ENCODE measurements around the gene JAZF1.
A peak's percentile ranks its signal among the peaks of the same experiment; 100 is the strongest.

The JAZF1 gene

GRCh38 chr7:28137463-28137862 lies 43.1 kb downstream of the JAZF1 start:
- no peak overlapping the region for H3K4me3 ChIP-seq (ENCODE audit: control insufficient read depth in 1 of 7, extremely low read depth in 1 of 7, insufficient read depth in 4 of 7, low read depth in 2 of 7, low read length in 6 of 7)
- H3K27me3 ChIP-seq (replicated peaks in 2 of 5; ENCODE audit: control insufficient read depth in 4 of 5, insufficient read depth in 5 of 5, low read length in 4 of 5), result no peaks in the 10 kb centered on the region
- no peak overlapping the region for H3K27ac ChIP-seq (ENCODE audit: insufficient read depth in 1 of 2, low read depth in 1 of 2, low read length in 2 of 2, poor library complexity in 1 of 2, severe bottlenecking in 2 of 2)
- WGBS (ENCODE audit: insufficient coverage), result 100% methylated on average over 5 of the region's 7 CpGs
- H3K36me3 ChIP-seq (ENCODE audit: control insufficient read depth in 4 of 4, insufficient read depth in 4 of 4, low read length in 3 of 4), result no peaks in the 10 kb centered on the region
- no peaks in the 10 kb centered on the region for H3K4me1 ChIP-seq (ENCODE audit: control extremely low read depth in 1 of 4, control insufficient read depth in 4 of 4, insufficient read depth in 4 of 4, low read length in 3 of 4)
- H3K9me3 ChIP-seq (ENCODE audit: control extremely low read depth in 1 of 5, control insufficient read depth in 4 of 5, insufficient read depth in 2 of 5, low read depth in 1 of 5, low read length in 4 of 5), result no peaks in the 10 kb centered on the region
- no peak for DNase-seq
- ChIA-PET CTCF (no interaction called here), POLR2A (no interaction called here)

- POLR2A ChIA-PET, result no interaction called here
- Histone ChIP-seq H3K4me3 (ENCODE audit: control insufficient read depth in 1 of 7, extremely low read depth in 1 of 7, insufficient read depth in 4 of 7, low read depth in 2 of 7, low read length in 6 of 7) (no peak overlapping the region), H3K9me3 (ENCODE audit: control extremely low read depth in 1 of 5, control insufficient read depth in 4 of 5, insufficient read depth in 2 of 5, low read depth in 1 of 5, low read length in 4 of 5) (no peaks in the 10 kb centered on the region), H3K27ac (ENCODE audit: insufficient read depth in 1 of 2, low read depth in 1 of 2, low read length in 2 of 2, poor library complexity in 1 of 2, severe bottlenecking in 2 of 2) (no peak overlapping the region), H3K4me1 (ENCODE audit: control extremely low read depth in 1 of 4, control insufficient read depth in 4 of 4, insufficient read depth in 4 of 4, low read length in 3 of 4) (no peaks in the 10 kb centered on the region), H3K36me3 (ENCODE audit: control insufficient read depth in 4 of 4, insufficient read depth in 4 of 4, low read length in 3 of 4) (no peaks in the 10 kb centered on the region), H3K27me3 (replicated peaks in 2 of 5; ENCODE audit: control insufficient read depth in 4 of 5, insufficient read depth in 5 of 5, low read length in 4 of 5) (no peaks in the 10 kb centered on the region)
- DNase-seq, result no peak
- CTCF ChIA-PET, result no interaction called here
- 91% methylated on average over 8 of the region's 8 CpGs for WGBS (ENCODE audit: insufficient coverage)
Measured at GRCh38 chr7:28136885-28137284, 43.7 kb downstream of the JAZF1 start.

- Histone ChIP-seq H3K27ac (ENCODE audit: insufficient read depth in 1 of 2, low read depth in 1 of 2, low read length in 2 of 2, poor library complexity in 1 of 2, severe bottlenecking in 2 of 2) (no peak overlapping the region), H3K9me3 (ENCODE audit: control extremely low read depth in 1 of 5, control insufficient read depth in 4 of 5, insufficient read depth in 2 of 5, low read depth in 1 of 5, low read length in 4 of 5) (no peaks in the 10 kb centered on the region), H3K27me3 (replicated peaks in 2 of 5; ENCODE audit: control insufficient read depth in 4 of 5, insufficient read depth in 5 of 5, low read length in 4 of 5) (no peaks in the 10 kb centered on the region), H3K36me3 (ENCODE audit: control insufficient read depth in 4 of 4, insufficient read depth in 4 of 4, low read length in 3 of 4) (no peaks in the 10 kb centered on the region), H3K4me3 (ENCODE audit: control insufficient read depth in 1 of 7, extremely low read depth in 1 of 7, insufficient read depth in 4 of 7, low read depth in 2 of 7, low read length in 6 of 7) (no peak overlapping the region), H3K4me1 (ENCODE audit: control extremely low read depth in 1 of 4, control insufficient read depth in 4 of 4, insufficient read depth in 4 of 4, low read length in 3 of 4) (no peaks in the 10 kb centered on the region)
- POLR2A ChIA-PET, result no interaction called here
- 100% methylated on average over 1 of the region's 3 CpGs for WGBS (ENCODE audit: insufficient coverage)
- CTCF ChIA-PET, result interaction anchor here (0.8 kb wide), 1 partner anchor 34 kb away, joined by 3 read pairs; no protein-coding TSS in a partner anchor
- no peak for DNase-seq
Measured at GRCh38 chr7:28136420-28136819, 44.2 kb downstream of the JAZF1 start.

- H3K27me3 ChIP-seq (replicated peaks in 2 of 5; ENCODE audit: control insufficient read depth in 4 of 5, insufficient read depth in 5 of 5, low read length in 4 of 5), result no peaks in the 10 kb centered on the region
- 94% methylated on average over 2 of the region's 3 CpGs for WGBS (ENCODE audit: insufficient coverage)
- ChIA-PET POLR2A (no interaction called here), CTCF (interaction anchor here (0.8 to 1.3 kb wide), 2 partner anchors 34 to 35 kb away, joined by 3 read pairs; no protein-coding TSS in a partner anchor)
- no peaks in the 10 kb centered on the region for H3K4me1 ChIP-seq (ENCODE audit: control extremely low read depth in 1 of 4, control insufficient read depth in 4 of 4, insufficient read depth in 4 of 4, low read length in 3 of 4)
- no peak overlapping the region for H3K4me3 ChIP-seq (ENCODE audit: control insufficient read depth in 1 of 7, extremely low read depth in 1 of 7, insufficient read depth in 4 of 7, low read depth in 2 of 7, low read length in 6 of 7)
- no peaks in the 10 kb centered on the region for H3K9me3 ChIP-seq (ENCODE audit: control extremely low read depth in 1 of 5, control insufficient read depth in 4 of 5, insufficient read depth in 2 of 5, low read depth in 1 of 5, low read length in 4 of 5)
- no peak overlapping the region for H3K27ac ChIP-seq (ENCODE audit: insufficient read depth in 1 of 2, low read depth in 1 of 2, low read length in 2 of 2, poor library complexity in 1 of 2, severe bottlenecking in 2 of 2)
- H3K36me3 ChIP-seq (ENCODE audit: control insufficient read depth in 4 of 4, insufficient read depth in 4 of 4, low read length in 3 of 4), result no peaks in the 10 kb centered on the region
- DNase-seq, result peak in 2 of 3 donors; percentile 9 to 10
Measured at GRCh38 chr7:28135760-28136159, 44.8 kb downstream of the JAZF1 start.

- H3K36me3 ChIP-seq (ENCODE audit: control insufficient read depth in 4 of 4, insufficient read depth in 4 of 4, low read length in 3 of 4), result no peaks in the 10 kb centered on the region
- ChIA-PET POLR2A (no interaction called here), CTCF (interaction anchor here (1.3 kb wide), 1 partner anchor 34 kb away, joined by 3 read pairs; no protein-coding TSS in a partner anchor)
- H3K4me3 ChIP-seq (ENCODE audit: control insufficient read depth in 1 of 7, extremely low read depth in 1 of 7, insufficient read depth in 4 of 7, low read depth in 2 of 7, low read length in 6 of 7), result no peak overlapping the region
- no peaks in the 10 kb centered on the region for H3K4me1 ChIP-seq (ENCODE audit: control extremely low read depth in 1 of 4, control insufficient read depth in 4 of 4, insufficient read depth in 4 of 4, low read length in 3 of 4)
- no peak for DNase-seq
- WGBS (ENCODE audit: insufficient coverage), result no CpG with 5 or more reads among the region's 4 CpGs
- H3K9me3 ChIP-seq (ENCODE audit: control extremely low read depth in 1 of 5, control insufficient read depth in 4 of 5, insufficient read depth in 2 of 5, low read depth in 1 of 5, low read length in 4 of 5), result no peaks in the 10 kb centered on the region
- H3K27ac ChIP-seq (ENCODE audit: insufficient read depth in 1 of 2, low read depth in 1 of 2, low read length in 2 of 2, poor library complexity in 1 of 2, severe bottlenecking in 2 of 2), result no peak overlapping the region
- no peaks in the 10 kb centered on the region for H3K27me3 ChIP-seq (replicated peaks in 2 of 5; ENCODE audit: control insufficient read depth in 4 of 5, insufficient read depth in 5 of 5, low read length in 4 of 5)
Measured at GRCh38 chr7:28135315-28135714, 45.3 kb downstream of the JAZF1 start.

GRCh38 chr7:28133872-28134271 lies 46.7 kb downstream of the JAZF1 start:
- ChIA-PET CTCF (no interaction called here), POLR2A (no interaction called here)
- H3K36me3 ChIP-seq (ENCODE audit: control insufficient read depth in 4 of 4, insufficient read depth in 4 of 4, low read length in 3 of 4), result no peaks in the 10 kb centered on the region
- H3K4me3 ChIP-seq (ENCODE audit: control insufficient read depth in 1 of 7, extremely low read depth in 1 of 7, insufficient read depth in 4 of 7, low read depth in 2 of 7, low read length in 6 of 7), result no peak overlapping the region
- H3K9me3 ChIP-seq (ENCODE audit: control extremely low read depth in 1 of 5, control insufficient read depth in 4 of 5, insufficient read depth in 2 of 5, low read depth in 1 of 5, low read length in 4 of 5), result no peaks in the 10 kb centered on the region
- DNase-seq, result no peak
- H3K4me1 ChIP-seq (ENCODE audit: control extremely low read depth in 1 of 4, control insufficient read depth in 4 of 4, insufficient read depth in 4 of 4, low read length in 3 of 4), result no peaks in the 10 kb centered on the region
- no peak overlapping the region for H3K27ac ChIP-seq (ENCODE audit: insufficient read depth in 1 of 2, low read depth in 1 of 2, low read length in 2 of 2, poor library complexity in 1 of 2, severe bottlenecking in 2 of 2)
- no CpG with 5 or more reads among the region's 1 CpG for WGBS (ENCODE audit: insufficient coverage)
- H3K27me3 ChIP-seq (replicated peaks in 2 of 5; ENCODE audit: control insufficient read depth in 4 of 5, insufficient read depth in 5 of 5, low read length in 4 of 5), result no peaks in the 10 kb centered on the region

- H3K27me3 ChIP-seq (replicated peaks in 2 of 5; ENCODE audit: control insufficient read depth in 4 of 5, insufficient read depth in 5 of 5, low read length in 4 of 5), result no peaks in the 10 kb centered on the region
- 100% methylated on average over 1 of the region's 1 CpG for WGBS (ENCODE audit: insufficient coverage)
- POLR2A ChIA-PET, result no interaction called here
- no peak overlapping the region for H3K27ac ChIP-seq (ENCODE audit: insufficient read depth in 1 of 2, low read depth in 1 of 2, low read length in 2 of 2, poor library complexity in 1 of 2, severe bottlenecking in 2 of 2)
- no peaks in the 10 kb centered on the region for H3K36me3 ChIP-seq (ENCODE audit: control insufficient read depth in 4 of 4, insufficient read depth in 4 of 4, low read length in 3 of 4)
- H3K4me1 ChIP-seq (ENCODE audit: control extremely low read depth in 1 of 4, control insufficient read depth in 4 of 4, insufficient read depth in 4 of 4, low read length in 3 of 4), result no peaks in the 10 kb centered on the region
- DNase-seq, result no peak
- no peaks in the 10 kb centered on the region for H3K9me3 ChIP-seq (ENCODE audit: control extremely low read depth in 1 of 5, control insufficient read depth in 4 of 5, insufficient read depth in 2 of 5, low read depth in 1 of 5, low read length in 4 of 5)
- CTCF ChIA-PET, result no interaction called here
- H3K4me3 ChIP-seq (ENCODE audit: control insufficient read depth in 1 of 7, extremely low read depth in 1 of 7, insufficient read depth in 4 of 7, low read depth in 2 of 7, low read length in 6 of 7), result no peak overlapping the region
Measured at GRCh38 chr7:28132959-28133870, 47.4 kb downstream of the JAZF1 start.
